NCI-H187 (cell line): ENCODE measurements around the gene TRIM77.
"Not testable (repeated sequence)": the region's sequence is repeated elsewhere in the genome, so short reads cannot be mapped to it uniquely, and the experiment has no call there.

Source experiments
- DNase-seq, 2 experiments: peaks; one replicate each; lab custom pipeline; 2025; lab: John Stamatoyannopoulos, UW

The TRIM77 gene

GRCh38 chr11:89709999-89710398 is at the start of gene TRIM77:
TRIM77 (plus strand) TSS chr11:89710299; CDS start chr11:89710299, 0 bp downstream.
- not testable (repeated sequence) for DNase-seq

- no peak for DNase-seq
Observed at GRCh38 chr11:89667001-89667400, 43.1 kb upstream of the TRIM77 start.

- DNase-seq, result not testable (repeated sequence)
Observed at GRCh38 chr11:89668158-89668557, 41.9 kb upstream of the TRIM77 start.

- DNase-seq, result not testable (repeated sequence)
Observed at GRCh38 chr11:89669586-89669985, 40.5 kb upstream of the TRIM77 start.

- DNase-seq, result not testable (repeated sequence)
Observed at GRCh38 chr11:89669993-89670669, 40.0 kb upstream of the TRIM77 start.

- not testable (repeated sequence) for DNase-seq
Observed at GRCh38 chr11:89672547-89672946, 37.6 kb upstream of the TRIM77 start.

GRCh38 chr11:89673380-89673779 is 36.7 kb upstream of the TRIM77 start:
- not testable (repeated sequence) for DNase-seq

GRCh38 chr11:89675383-89675782 is 34.7 kb upstream of the TRIM77 start:
- not testable (repeated sequence) for DNase-seq

GRCh38 chr11:89675948-89676347 is 34.2 kb upstream of the TRIM77 start:
- DNase-seq, result not testable (repeated sequence)

GRCh38 chr11:89707080-89707479 is 3.0 kb upstream of the TRIM77 start:
- not testable (repeated sequence) for DNase-seq

- DNase-seq, result not testable (repeated sequence)
Observed at GRCh38 chr11:89724866-89725498, 14.9 kb downstream of the TRIM77 start.

GRCh38 chr11:89730215-89730614 is 20.1 kb downstream of the TRIM77 start:
- not testable (repeated sequence) for DNase-seq

- no peak for DNase-seq
Observed at GRCh38 chr11:89736566-89736965, 26.5 kb downstream of the TRIM77 start.

- no peak for DNase-seq
Observed at GRCh38 chr11:89737116-89737515, 27.0 kb downstream of the TRIM77 start.

- DNase-seq, result not testable (repeated sequence)
Observed at GRCh38 chr11:89741406-89741805, 31.3 kb downstream of the TRIM77 start.

- not testable (repeated sequence) for DNase-seq
Observed at GRCh38 chr11:89744158-89744557, 34.1 kb downstream of the TRIM77 start.

GRCh38 chr11:89750822-89751221 is 40.7 kb downstream of the TRIM77 start:
- DNase-seq, result not testable (repeated sequence)
